Measurements from ENCODE around the gene FHIP2A.
"Not testable (repeated sequence)": the region's sequence is repeated elsewhere in the genome, so short reads cannot be mapped to it uniquely, and the experiment has no call there.

Gene FHIP2A

DNA sequence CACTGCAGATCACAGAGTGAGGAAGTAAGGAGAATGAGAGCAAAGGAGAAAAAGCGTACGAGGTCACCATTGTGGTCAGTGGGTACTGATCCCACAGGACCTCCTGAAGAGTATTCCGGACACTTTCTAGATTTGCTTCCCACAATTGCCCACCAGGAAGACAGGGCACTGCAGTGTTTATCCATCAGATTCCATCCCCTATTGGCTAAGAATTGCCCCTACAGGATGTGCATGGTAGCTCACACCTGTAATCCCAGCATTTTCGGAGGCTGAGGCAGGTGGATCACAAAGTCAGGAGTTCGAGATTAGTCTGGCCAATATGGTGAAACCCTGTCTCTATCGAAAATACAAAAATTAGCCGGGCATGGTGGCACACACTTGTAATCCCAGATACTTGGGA is 5.3 kb upstream of the FHIP2A start:
- DNase-seq = no peak

DNA sequence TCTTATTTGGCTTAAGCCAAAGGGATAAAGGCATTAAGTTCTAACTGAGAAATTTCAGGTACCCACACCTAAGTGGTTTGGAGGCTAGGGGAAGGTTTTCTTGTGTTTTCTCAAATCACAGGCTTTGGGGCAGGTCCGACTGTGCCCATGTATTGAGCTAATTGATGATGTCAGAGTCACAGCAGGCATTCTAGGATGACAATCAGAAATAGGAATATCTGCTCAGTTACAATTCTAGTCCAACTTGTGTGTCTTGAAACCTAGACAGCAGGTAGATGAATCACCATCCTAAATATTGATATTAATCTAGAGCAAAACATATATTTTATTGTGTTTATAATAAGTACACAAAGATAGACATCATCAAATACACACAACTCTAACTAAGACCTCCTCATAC is 2.3 kb upstream of the FHIP2A start:
- DNase-seq = no peak

DNA sequence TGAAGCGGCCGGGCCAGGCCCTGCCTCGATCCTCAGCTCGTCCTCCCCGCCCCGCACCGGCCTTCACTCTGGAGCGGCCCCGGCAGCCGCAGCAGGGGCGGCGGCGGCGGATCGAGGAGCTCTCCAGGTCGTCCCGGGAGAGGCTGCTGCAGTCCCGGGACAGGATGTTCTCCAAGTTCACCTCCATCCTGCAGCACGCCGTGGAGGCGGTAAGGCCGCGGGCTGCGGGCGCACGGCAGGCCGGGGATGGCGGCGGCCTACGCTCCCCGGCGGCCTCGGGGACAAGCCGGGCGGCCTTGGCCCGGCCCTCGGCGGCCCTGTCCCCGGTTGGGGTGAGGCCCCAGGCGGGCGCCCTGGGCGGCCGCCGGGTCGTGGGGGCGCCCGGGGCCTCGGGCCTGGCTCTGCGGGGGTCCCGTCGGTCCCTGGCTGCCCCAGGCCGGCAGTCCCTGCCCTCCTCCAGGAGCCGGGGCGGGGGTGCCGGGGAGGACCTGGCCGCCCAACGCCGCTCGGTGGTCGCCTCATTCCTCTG is 399 bp downstream of the FHIP2A start:
- peak; percentile 42 for DNase-seq

- no peak for DNase-seq
Measured at GRCh38 chr10:114822444-114823076, 980 bp downstream of the FHIP2A start.

- DNase-seq = no peak
Measured at GRCh38 chr10:114823077-114823463, 1.5 kb downstream of the FHIP2A start.

DNA sequence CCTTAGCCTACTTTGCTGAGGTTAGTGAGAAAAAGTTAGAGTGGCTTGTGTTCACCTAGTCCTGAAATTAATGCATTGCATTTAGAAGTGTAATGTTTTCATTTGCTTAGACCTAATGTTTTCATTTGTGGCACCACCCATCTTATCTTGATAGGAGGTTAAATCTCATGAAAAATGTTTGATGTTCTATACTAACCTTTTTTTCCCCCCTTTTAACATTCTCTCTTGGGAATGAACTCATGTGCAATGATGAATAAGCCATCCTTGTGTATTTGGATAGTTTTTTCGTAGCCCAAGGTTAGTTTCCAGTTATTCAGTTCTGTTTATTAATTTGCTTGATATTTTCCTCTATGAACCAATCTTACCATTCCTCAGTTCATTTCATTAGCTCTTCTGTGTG is 2.8 kb downstream of the FHIP2A start:
- DNase-seq = no peak

GRCh38 chr10:114825513-114826253 is 4.1 kb downstream of the FHIP2A start:
- no peak for DNase-seq

DNA sequence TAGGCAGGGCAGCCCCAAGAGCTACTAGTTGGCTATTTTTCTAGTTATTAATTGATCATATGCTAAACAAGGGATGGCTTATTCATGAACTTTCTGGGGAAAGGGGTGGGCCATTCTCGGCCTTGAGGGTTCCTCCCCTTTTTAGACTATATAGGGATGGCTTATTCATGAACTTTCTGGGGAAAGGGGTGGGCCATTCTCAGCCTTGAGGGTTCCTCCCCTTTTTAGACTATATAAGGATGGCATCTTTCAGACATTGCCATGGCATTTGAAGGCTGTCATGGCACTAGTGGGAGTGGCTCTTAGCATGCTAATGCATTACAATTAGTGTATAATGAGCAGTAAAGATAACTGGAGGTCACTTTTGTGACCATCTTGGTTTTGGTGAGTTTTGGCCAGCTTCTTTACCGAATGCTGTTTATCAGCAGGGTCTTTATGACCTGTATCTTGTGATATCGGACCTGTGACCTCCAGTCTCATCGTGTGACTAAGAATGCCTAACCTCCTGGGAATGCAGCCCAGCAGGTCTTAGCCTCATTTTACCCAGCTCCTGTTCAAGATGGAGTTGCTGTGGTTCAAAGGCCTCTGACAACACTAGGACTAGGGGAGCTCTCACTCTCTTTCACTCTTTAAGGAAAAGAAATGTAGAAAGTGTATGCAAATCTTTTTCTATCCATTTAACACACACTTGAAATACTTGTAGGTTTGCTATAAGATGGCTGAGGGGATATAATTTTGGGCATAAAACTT is 7.8 kb downstream of the FHIP2A start:
- DNase-seq = no peak

- no peak for DNase-seq
Measured at GRCh38 chr10:114831186-114831867, 9.7 kb downstream of the FHIP2A start.

- DNase-seq = no peak
Measured at GRCh38 chr10:114837690-114838089, 16.1 kb downstream of the FHIP2A start.

DNA sequence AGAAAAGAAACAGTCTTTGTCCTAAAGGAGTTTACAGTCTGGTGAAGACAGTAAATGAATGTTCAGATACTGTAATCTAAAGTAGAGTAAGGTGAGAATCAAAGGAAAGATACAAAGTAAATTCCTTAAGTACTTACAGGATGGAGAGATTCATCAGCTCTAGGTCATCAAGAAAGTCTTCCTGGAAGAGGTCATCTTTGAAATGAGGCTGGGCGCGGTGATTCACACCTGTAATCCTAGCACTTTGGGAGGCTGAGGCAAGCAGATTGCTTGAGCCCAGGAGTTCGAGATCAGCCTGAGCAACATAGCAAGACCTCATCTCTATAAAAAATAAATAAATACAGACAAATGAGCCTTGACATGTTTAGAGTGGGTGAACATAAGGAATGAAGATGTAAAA is 18.3 kb downstream of the FHIP2A start:
- DNase-seq = no peak

DNA sequence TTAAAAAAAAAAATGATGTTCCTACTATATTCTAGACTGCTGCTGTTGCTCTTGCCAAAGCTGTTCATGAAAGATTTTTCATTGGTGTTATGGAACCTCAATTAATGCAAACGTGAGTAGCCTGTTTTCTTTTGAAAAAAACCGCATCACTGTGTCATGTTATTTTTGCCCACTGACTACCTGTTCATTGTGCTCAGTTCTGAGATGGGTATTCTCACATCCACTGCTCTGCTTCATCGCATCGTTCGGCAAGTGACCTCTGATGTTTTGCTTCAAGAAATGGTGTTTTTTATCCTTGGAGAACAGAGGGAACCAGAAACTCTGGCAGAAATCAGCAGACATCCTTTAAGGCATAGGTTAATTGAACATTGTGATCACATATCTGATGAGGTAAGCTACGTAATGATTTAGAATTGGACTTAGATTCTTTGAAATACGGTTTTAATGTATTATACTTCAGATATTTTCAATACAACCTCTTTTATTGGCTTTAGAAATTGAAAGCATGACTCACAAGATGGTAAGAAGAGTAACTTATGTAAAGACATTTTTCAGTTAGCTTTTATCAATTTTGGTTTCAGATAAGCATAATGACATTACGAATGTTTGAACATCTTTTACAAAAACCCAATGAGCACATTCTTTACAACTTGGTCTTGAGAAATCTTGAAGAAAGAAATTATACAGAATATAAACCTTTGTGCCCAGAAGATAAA is 24.6 kb downstream of the FHIP2A start:
- no peak for DNase-seq

DNA sequence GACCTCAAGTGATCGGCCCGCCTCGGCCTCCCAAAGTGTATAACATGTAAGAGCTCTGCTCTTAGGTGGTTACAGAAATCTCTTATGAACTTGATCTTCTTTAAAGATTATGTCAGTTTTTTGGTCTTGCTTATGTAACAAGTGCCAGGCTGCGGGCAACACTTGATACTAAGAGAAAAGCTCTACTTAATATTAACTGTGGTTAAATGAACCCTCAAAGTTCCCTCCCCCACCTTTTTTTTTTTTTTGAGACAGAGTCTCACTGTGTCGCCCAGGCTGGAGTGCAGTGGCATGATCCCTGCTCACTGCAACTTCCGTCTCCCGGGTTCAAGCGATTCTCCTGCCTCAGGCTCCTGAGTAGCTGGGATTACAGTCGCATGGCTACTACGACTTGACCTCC is 25.9 kb downstream of the FHIP2A start:
- not testable (repeated sequence) for DNase-seq

DNA sequence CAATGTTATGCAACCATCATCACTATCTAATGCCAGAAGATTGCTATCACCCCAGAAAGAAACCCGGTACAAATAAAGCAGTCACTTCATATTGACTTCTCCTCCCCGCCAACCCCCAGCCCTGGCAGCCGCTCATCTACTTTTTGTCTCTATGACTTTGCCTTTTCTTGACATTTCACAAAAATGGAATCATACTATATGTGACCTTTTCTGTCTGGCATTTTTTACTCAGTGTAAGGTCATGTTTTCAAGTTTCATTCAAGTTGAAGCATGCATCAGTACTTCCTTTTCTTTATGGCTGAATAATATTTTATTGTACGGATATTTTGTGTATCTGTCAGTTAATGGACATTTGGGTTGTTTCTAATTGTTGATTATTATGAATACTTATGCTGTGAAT is 28.1 kb downstream of the FHIP2A start:
- DNase-seq = no peak

DNA sequence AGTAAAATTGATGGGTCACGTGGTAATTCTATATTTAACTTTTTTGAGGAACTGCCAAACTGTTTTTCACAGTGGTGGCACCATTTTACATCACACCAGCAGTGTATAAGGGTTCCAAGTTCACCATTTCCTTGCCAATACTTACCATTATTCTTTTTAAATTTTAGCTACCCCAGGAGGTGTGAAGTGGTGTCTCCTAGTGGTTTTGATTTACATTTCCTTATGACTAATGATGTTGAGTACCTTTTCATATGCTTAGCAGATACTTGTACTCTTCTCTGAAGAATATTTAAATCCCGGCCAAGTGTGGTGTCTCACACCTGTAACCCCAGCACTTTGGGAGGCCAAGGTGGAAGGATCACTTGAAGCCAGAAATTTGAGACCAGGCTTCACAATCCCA is 28.5 kb downstream of the FHIP2A start:
- DNase-seq = no peak

GRCh38 chr10:114851336-114851735 is 29.8 kb downstream of the FHIP2A start:
- no peak for DNase-seq

GRCh38 chr10:114852197-114852596 is 30.6 kb downstream of the FHIP2A start:
- no peak for DNase-seq

DNA sequence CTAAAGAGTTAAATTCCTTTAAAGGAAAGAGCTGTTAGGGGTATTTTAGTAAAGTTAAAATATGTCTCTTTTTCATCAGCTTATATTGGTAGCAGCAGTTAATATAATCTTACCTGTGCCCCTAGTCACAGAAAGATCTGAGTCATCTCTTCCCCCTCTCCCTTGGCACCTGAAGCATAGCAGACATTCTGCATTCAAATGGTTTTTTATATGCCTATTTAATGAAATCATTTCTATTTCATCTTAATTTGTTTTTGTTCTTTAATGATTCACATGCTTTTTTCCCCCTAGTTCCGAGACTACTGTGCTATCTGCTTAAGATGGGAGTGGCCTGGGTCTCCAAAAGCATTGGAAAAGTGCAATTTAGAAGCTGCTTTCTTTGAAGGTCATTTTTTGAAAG is 33.3 kb downstream of the FHIP2A start:
- DNase-seq = no peak

DNA sequence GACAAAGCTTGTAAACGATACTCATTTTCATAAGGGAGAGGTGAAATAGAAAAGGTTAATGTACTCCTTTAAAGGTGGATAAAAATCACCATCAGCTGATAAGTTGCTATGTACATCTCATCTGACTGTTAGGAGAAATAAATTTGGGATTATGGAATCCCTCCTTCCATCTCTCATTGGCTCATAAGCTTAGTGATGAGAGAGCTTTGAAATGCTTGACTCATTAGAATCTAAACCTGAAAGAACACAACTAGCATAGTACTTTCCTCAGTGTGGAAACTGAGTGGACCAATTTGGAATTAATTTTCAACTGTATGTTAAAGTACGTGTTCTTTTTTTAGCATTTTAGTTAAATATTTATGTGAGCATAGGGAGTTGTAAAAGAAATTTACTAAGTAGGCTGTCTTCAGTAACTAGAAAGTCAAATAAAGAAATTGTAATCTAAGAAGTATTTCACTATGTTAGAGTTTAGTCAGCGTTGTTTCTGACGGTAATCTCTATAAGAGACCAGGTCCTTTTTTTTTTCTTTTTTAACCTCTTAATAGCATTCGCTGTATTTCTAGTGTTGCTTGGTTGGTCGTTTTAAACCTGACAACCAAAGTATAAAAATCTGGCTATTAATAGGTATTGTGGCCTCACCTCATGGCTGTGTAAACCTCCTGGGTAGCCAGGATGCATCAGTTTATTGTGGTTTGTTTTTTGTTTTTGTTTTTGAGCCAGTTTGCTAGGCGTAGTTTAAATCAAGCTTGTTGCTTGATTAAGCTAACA is 34.4 kb downstream of the FHIP2A start:
- no peak for DNase-seq

DNA sequence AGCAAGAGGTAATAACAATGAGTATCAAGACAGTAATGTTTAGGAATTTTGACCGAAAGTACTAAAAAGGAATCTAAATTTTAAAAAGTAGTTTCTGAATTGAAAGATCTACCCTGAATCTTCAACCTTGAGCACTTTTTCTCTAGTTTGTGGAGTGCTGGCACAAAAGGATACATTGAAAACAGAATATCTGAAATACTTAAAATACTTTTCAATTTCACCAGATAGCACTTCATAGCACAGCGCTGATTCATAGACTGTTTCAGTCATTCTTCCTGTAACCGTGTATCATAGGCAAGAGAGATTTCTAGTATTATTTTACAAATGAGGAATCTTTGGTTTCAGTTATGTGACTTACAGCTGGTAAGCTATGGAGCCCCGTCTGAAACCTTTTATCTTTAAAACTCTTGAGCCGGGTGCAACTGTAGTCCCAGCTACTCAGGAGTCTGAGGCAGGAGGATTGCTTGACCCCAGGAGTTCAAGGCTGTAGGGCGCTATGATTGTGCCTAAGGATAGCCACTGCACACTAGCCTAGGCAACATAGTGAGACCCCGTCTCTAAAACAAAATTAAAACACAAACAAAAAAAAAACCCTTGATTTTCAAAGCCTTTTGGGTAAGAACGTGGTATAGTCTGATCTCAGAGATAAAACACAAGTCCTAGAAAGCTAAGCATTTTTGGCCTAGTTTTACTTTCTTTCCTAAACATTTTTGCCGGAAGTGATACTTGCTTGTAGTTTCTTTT is 35.1 kb downstream of the FHIP2A start:
- no peak for DNase-seq

DNA sequence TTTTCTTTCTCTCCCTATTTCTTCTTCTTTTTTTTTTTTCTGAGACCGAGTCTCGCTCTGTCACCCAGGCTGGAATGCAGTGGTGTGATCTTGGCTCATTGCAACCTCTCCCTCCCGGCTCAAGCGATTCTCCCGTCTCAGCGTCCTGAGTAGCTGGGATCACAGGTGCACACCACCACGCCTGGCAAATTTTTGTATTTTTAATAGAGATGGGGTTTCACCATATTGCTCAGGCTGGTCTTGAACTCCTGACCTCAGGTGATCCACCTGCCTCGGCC is 35.6 kb downstream of the FHIP2A start:
- not testable (repeated sequence) for DNase-seq
